ENCODE measurements around the gene CERK. TPM values are rescaled to one million over a fixed set of nuclear protein-coding genes. Genes with fewer than 3 reads are reported as not detected.

Gene CERK
- polyA plus RNA-seq, 1 donor from 2014 or later = 57.4 TPM

DNA sequence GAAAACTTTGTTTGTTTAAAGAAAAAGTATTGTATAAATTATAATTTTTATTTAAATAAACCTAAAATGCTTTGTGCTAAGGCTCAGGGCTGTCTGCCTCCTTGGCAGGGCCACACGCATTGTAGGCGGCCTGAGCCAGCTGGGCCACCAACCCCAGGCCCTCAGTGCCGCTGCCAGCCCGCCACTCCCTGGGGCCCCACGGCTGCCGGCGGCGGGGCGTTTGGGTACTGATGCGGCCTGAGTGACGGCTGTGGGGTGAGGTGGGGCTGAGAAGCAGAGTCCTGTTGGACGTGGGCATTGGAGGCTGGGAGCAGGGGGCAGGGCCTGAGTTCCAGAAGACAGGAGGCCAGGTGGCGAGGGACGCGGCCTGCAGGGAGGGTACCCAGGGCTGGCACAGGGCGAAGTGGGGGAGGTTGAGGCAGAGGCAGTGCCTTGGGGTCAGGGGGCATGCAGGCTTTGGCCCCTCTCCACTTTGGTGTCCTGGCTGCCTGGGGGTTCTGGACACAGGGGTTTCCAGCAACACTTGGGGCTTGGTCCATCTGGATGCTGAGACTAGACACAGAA, 58.3 kb downstream of the CERK start:
- Histone ChIP-seq H3K9ac (ENCODE audit: low read length) (no peak overlapping the region), H3K79me2 (replicated peaks; ENCODE audit: insufficient read depth, low read length) (no peaks in the 10 kb centered on the region), H3K27me3 (ENCODE audit: insufficient read depth, low read depth, low read length) (no peaks in the 10 kb centered on the region), H3F3A (ENCODE audit: insufficient read depth, low read length, poor library complexity, severe bottlenecking) (no peaks in the 10 kb centered on the region), H3K27ac (ENCODE audit: low read length) (no peak overlapping the region), H3K9me3 (ENCODE audit: low read length) (no peaks in the 10 kb centered on the region), H3K4me3 (ENCODE audit: low read length) (no peak overlapping the region), H3K36me3 (ENCODE audit: insufficient read depth, low read length) (no peaks in the 10 kb centered on the region), H3K9me2 (ENCODE audit: insufficient read depth, low read length) (no peaks in the 10 kb centered on the region), H2AFZ (ENCODE audit: low read depth, low read length) (no peak overlapping the region), H3K4me2 (ENCODE audit: low read length) (no peak overlapping the region), H4K20me1 (ENCODE audit: insufficient read depth) (no peaks in the 10 kb centered on the region)
- TF ChIP-seq MXI1 (conservative IDR thresholded peaks at IDR 0.05; ENCODE audit: poor library complexity, severe bottlenecking) (no peak), POLR2AphosphoS5 (IDR thresholded peaks at IDR 0.05) (no peak), EZH2 (IDR thresholded peaks at IDR 0.05; ENCODE audit: borderline replicate concordance, insufficient read depth, low read length, poor library complexity, severe bottlenecking) (no peak), TAF1 (IDR thresholded peaks at IDR 0.05; ENCODE audit: low read depth) (no peak), SMC3 (conservative IDR thresholded peaks at IDR 0.05; ENCODE audit: poor library complexity) (no peak), RAD21 (conservative IDR thresholded peaks at IDR 0.05) (no peak), EP300 (conservative IDR thresholded peaks at IDR 0.05; ENCODE audit: poor library complexity, severe bottlenecking) (no peak)
- TF ChIP-seq, protein P1, sequence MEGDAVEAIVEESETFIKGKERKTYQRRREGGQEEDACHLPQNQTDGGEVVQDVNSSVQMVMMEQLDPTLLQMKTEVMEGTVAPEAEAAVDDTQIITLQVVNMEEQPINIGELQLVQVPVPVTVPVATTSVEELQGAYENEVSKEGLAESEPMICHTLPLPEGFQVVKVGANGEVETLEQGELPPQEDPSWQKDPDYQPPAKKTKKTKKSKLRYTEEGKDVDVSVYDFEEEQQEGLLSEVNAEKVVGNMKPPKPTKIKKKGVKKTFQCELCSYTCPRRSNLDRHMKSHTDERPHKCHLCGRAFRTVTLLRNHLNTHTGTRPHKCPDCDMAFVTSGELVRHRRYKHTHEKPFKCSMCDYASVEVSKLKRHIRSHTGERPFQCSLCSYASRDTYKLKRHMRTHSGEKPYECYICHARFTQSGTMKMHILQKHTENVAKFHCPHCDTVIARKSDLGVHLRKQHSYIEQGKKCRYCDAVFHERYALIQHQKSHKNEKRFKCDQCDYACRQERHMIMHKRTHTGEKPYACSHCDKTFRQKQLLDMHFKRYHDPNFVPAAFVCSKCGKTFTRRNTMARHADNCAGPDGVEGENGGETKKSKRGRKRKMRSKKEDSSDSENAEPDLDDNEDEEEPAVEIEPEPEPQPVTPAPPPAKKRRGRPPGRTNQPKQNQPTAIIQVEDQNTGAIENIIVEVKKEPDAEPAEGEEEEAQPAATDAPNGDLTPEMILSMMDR (IDR thresholded peaks at IDR 0.05; ENCODE audit: poor library complexity, severe bottlenecking) = no peak
- TF ChIP-seq, protein P2, sequence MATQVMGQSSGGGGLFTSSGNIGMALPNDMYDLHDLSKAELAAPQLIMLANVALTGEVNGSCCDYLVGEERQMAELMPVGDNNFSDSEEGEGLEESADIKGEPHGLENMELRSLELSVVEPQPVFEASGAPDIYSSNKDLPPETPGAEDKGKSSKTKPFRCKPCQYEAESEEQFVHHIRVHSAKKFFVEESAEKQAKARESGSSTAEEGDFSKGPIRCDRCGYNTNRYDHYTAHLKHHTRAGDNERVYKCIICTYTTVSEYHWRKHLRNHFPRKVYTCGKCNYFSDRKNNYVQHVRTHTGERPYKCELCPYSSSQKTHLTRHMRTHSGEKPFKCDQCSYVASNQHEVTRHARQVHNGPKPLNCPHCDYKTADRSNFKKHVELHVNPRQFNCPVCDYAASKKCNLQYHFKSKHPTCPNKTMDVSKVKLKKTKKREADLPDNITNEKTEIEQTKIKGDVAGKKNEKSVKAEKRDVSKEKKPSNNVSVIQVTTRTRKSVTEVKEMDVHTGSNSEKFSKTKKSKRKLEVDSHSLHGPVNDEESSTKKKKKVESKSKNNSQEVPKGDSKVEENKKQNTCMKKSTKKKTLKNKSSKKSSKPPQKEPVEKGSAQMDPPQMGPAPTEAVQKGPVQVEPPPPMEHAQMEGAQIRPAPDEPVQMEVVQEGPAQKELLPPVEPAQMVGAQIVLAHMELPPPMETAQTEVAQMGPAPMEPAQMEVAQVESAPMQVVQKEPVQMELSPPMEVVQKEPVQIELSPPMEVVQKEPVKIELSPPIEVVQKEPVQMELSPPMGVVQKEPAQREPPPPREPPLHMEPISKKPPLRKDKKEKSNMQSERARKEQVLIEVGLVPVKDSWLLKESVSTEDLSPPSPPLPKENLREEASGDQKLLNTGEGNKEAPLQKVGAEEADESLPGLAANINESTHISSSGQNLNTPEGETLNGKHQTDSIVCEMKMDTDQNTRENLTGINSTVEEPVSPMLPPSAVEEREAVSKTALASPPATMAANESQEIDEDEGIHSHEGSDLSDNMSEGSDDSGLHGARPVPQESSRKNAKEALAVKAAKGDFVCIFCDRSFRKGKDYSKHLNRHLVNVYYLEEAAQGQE (IDR thresholded peaks at IDR 0.05; ENCODE audit: borderline replicate concordance) = no peak

DNA sequence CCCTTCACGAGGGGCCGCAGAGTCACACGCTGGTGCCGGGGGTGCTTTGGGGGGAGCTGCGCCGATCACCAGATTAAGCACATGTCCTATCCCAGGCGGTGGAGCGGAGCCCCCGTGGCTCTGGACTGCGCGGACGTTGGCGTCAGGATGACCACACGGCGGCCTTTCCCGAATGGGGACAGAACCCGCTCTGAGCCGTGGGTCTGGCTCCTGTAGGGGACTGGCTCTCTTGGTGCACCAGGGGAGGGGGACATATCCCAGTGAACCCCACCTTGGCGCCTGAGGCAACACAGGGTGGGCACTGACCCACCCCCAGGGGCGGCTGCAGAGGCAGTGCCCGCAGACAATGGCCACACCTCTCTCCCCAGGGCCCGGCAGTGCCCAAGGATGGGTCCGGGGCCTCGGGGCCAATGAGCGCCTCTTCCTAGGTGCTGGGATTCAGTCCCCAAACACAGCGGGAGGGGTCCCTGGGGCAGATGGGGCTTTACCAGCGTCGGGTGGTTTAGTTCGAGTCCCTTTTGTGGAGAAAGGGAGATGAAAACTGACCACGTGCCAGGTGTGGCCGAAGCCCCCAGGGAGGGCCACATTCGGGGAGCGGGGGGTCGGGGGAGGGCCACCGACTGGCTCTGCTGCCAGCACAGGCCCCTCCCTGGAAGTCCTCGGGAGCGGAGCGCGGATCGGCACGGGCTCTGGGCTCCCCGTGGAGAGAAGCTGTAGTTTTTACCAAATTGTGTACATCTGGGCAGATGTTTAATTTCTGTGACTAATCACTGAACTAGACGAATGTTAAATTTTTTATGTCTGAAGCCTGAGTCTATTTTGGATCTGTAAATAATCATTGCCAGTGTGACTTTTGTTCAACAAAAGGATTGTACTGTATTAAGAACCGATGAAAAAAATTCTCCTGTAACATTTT, 59.0 kb downstream of the CERK start:
- Histone ChIP-seq H3K9me2 (ENCODE audit: insufficient read depth, low read length) (no peaks in the 10 kb centered on the region), H3K79me2 (replicated peaks; ENCODE audit: insufficient read depth, low read length) (no peaks in the 10 kb centered on the region), H3K9me3 (ENCODE audit: low read length) (no peaks in the 10 kb centered on the region), H3K9ac (ENCODE audit: low read length) (no peak overlapping the region), H3F3A (ENCODE audit: insufficient read depth, low read length, poor library complexity, severe bottlenecking) (no peaks in the 10 kb centered on the region), H3K4me3 (ENCODE audit: low read length) (no peak overlapping the region), H3K4me2 (ENCODE audit: low read length) (no peak overlapping the region), H3K27me3 (ENCODE audit: insufficient read depth, low read depth, low read length) (no peaks in the 10 kb centered on the region), H2AFZ (ENCODE audit: low read depth, low read length) (no peak overlapping the region), H3K27ac (ENCODE audit: low read length) (no peak overlapping the region), H3K36me3 (ENCODE audit: insufficient read depth, low read length) (no peaks in the 10 kb centered on the region), H4K20me1 (ENCODE audit: insufficient read depth) (no peaks in the 10 kb centered on the region)
- TF ChIP-seq, protein P2 (IDR thresholded peaks at IDR 0.05; ENCODE audit: borderline replicate concordance) = no peak
- TF ChIP-seq RAD21 (conservative IDR thresholded peaks at IDR 0.05) = no peak
- no peak for TF ChIP-seq POLR2AphosphoS5 (IDR thresholded peaks at IDR 0.05)
- no peak for TF ChIP-seq MXI1 (conservative IDR thresholded peaks at IDR 0.05; ENCODE audit: poor library complexity, severe bottlenecking)
- no peak for TF ChIP-seq EZH2 (IDR thresholded peaks at IDR 0.05; ENCODE audit: borderline replicate concordance, insufficient read depth, low read length, poor library complexity, severe bottlenecking)
- TF ChIP-seq, protein P1 (IDR thresholded peaks at IDR 0.05; ENCODE audit: poor library complexity, severe bottlenecking) = no peak
- TF ChIP-seq EP300 (conservative IDR thresholded peaks at IDR 0.05; ENCODE audit: poor library complexity, severe bottlenecking) = no peak
